Activated T-helper 2 cell treated with anti-CD3 and anti-CD28 coated beads, Interferon-gamma antibody, Interleukin-2, Interleukin-4, amounts not matched to agents 10 μg/mL and 5 μg/mL and 100 μg/mL, durations not matched to agents 14 hours and 24 hours and 36 hours (primary cell): Measurements from ENCODE around the gene OR1A1. TPM values are rescaled to one million over a fixed set of nuclear protein-coding genes. Genes with fewer than 3 reads are reported as not detected.
"Not testable (repeated sequence)": the region's sequence is repeated elsewhere in the genome, so short reads cannot be mapped to it uniquely, and the experiment has no call there.

Experiments used
- DNase-seq: peaks from one replicate; pipeline ENCODE4 v3.0.0; 2021; ENCODE audit warnings: low spot score
- H3K27ac Mint-ChIP-seq: one replicate; pipeline ENCODE4 v1.8.0; 2021; ENCODE audit warnings: mixed read lengths
- H3K27me3 Mint-ChIP-seq: one replicate; pipeline ENCODE4 v1.8.0; 2021; ENCODE audit warnings: low read depth, mixed read lengths
- H3K36me3 Mint-ChIP-seq: one replicate; pipeline ENCODE4 v1.8.0; 2021; ENCODE audit warnings: low read depth, mixed read lengths
- H3K4me1 Mint-ChIP-seq: one replicate; pipeline ENCODE4 v1.8.0; 2021; ENCODE audit warnings: low read depth, mixed read lengths
- H3K4me3 Mint-ChIP-seq: one replicate; pipeline ENCODE4 v1.8.0; 2021; ENCODE audit warnings: low read depth, mild to moderate bottlenecking, moderate library complexity, mixed read lengths
- H3K9me3 Mint-ChIP-seq: one replicate; pipeline ENCODE4 v1.8.0; 2021; ENCODE audit warnings: mixed read lengths
- intact Hi-C: fragments of 100-400 bp; cut with micrococcal nuclease; formaldehyde crosslinking; loops from one replicate; pipeline ENCODE4 v1.15.1; 2023
- total RNA-seq: library from RNA; stranded (reverse); gene quantifications from 2 replicates; pipeline ENCODE4 v1.2.3, GENCODE V29; 2022

Gene OR1A1
- total RNA-seq, 1 donor from 2014 or later: not detected

DNA sequence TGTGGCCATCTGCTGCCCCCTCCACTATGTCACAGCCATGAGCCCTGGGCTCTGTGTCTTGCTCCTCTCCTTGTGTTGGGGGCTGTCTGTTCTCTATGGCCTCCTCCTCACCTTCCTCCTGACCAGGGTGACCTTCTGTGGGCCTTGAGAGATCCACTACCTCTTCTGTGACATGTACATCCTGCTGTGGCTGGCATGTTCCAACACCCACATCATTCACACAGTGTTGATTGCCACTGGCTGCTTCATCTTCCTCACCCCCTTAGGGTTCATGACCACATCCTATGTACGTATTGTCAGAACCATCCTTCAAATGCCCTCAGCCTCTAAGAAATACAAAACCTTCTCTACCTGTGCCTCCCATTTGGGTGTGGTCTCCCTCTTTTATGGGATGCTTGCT is 33.6 kb downstream of the OR1A1 start:
- H3K27ac Mint-ChIP-seq, DNase-seq, H3K4me1 Mint-ChIP-seq, intact Hi-C loops, H3K36me3 Mint-ChIP-seq, H3K9me3 Mint-ChIP-seq, H3K4me3 Mint-ChIP-seq, H3K27me3 Mint-ChIP-seq: not testable (repeated sequence)

GRCh38 chr17:3244841-3245240 is 37.4 kb downstream of the OR1A1 start:
- H3K27ac Mint-ChIP-seq, H3K36me3 Mint-ChIP-seq, H3K4me3 Mint-ChIP-seq, H3K9me3 Mint-ChIP-seq, intact Hi-C loops, H3K4me1 Mint-ChIP-seq, H3K27me3 Mint-ChIP-seq, DNase-seq: not testable (repeated sequence)

DNA sequence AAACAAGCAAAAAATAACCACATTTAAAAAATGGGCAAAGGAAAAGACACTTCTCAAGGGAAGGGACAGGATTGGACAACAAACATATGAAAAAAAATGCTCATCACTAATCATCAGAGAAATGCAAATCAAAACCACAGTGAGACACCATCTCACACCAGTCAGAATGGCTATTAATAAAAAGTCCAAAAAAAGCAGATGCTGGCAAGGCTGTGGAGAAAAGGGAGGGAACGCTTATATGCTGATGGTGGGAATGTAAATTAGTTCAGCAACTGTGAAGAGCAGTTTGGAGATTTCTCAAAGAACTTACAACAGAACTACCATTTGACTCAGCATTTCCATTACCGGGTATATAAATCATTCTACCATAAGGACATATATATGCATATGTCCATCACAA is 41.5 kb downstream of the OR1A1 start:
- H3K4me1 Mint-ChIP-seq, H3K27me3 Mint-ChIP-seq, H3K4me3 Mint-ChIP-seq, DNase-seq, H3K36me3 Mint-ChIP-seq, H3K9me3 Mint-ChIP-seq, H3K27ac Mint-ChIP-seq, intact Hi-C loops: not testable (repeated sequence)

DNA sequence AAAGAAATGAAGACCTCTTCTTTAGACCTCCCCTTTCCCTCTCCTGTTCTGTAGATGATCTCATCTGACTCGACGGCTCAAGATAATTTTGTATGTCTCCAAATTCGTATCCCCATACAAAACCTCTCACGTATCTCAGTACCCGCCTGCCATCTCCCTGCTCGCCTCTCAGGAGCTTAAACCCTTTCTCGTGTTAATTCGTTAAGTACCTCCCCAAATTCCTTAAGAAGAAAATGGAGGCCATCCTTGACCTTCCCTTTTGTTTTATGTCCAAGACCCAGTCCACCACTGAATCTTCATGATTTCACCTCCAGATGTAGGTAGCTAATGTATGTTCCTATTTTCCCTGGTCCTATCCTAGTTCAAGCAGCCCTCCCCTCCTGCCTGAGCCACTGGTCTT is 49.1 kb downstream of the OR1A1 start:
- H3K9me3 Mint-ChIP-seq: no peaks in the 10 kb centered on the region
- H3K4me3 Mint-ChIP-seq: no peak overlapping the region
- intact Hi-C loops: no loop called here
- no peaks in the 10 kb centered on the region for H3K27me3 Mint-ChIP-seq
- no peaks in the 10 kb centered on the region for H3K4me1 Mint-ChIP-seq
- DNase-seq: no peak
- H3K27ac Mint-ChIP-seq: no peak overlapping the region
- no peaks in the 10 kb centered on the region for H3K36me3 Mint-ChIP-seq

- no peak overlapping the region for H3K27ac Mint-ChIP-seq
- no peaks in the 10 kb centered on the region for H3K36me3 Mint-ChIP-seq
- intact Hi-C loops: no loop called here
- H3K4me3 Mint-ChIP-seq: no peak overlapping the region
- DNase-seq: no peak
- H3K9me3 Mint-ChIP-seq: no peaks in the 10 kb centered on the region
- no peaks in the 10 kb centered on the region for H3K4me1 Mint-ChIP-seq
- no peaks in the 10 kb centered on the region for H3K27me3 Mint-ChIP-seq
Measured at GRCh38 chr17:3260163-3260562, 52.7 kb downstream of the OR1A1 start.

GRCh38 chr17:3260600-3260999 is 53.1 kb downstream of the OR1A1 start:
- no peaks in the 10 kb centered on the region for H3K9me3 Mint-ChIP-seq
- no peak overlapping the region for H3K4me3 Mint-ChIP-seq
- no peaks in the 10 kb centered on the region for H3K36me3 Mint-ChIP-seq
- DNase-seq: no peak
- intact Hi-C loops: no loop called here
- no peaks in the 10 kb centered on the region for H3K27me3 Mint-ChIP-seq
- no peak overlapping the region for H3K27ac Mint-ChIP-seq
- H3K4me1 Mint-ChIP-seq: no peaks in the 10 kb centered on the region

Other genes starting within 250 kb of the OR1A1 start
- not detected in 2 replicates for gene OR1D5, start 144.1 kb upstream of the OR1A1 start, total RNA-seq
- gene OR1D2, start 103.2 kb upstream of the OR1A1 start, total RNA-seq: not detected in 2 replicates
- not detected in 2 replicates for gene OR1G1, start 80.1 kb upstream of the OR1A1 start, total RNA-seq
- gene OR1A2, start 10.1 kb upstream of the OR1A1 start, total RNA-seq: not detected in 2 replicates
- gene OR3A1, start 90.7 kb downstream of the OR1A1 start, total RNA-seq: not detected in 2 replicates
- 0.46 and 0.62 TPM in 2 replicates for gene OR3A2, start 178.6 kb downstream of the OR1A1 start, total RNA-seq
- not detected in 2 replicates for gene OR1E1, start 190.7 kb downstream of the OR1A1 start, total RNA-seq
- gene OR3A3, start 203.7 kb downstream of the OR1A1 start, total RNA-seq: not detected in 2 replicates
- gene OR1E2, start 226.2 kb downstream of the OR1A1 start, total RNA-seq: not detected in 2 replicates